Measurements from ENCODE around the gene PIKFYVE. TPM values are rescaled to one million over a fixed set of nuclear protein-coding genes. Genes with fewer than 3 reads are reported as not detected.

PIKFYVE gene
- total and polyA plus RNA-seq, 2 donors (not counting 1 experiment from before 2014, with no cell fraction given), result 20.3 to 80.9 TPM

- Histone ChIP-seq H2AFZ (ENCODE audit: insufficient read depth, low read depth, low read length, poor library complexity, severe bottlenecking) (no peak overlapping the region), H3K4me3 (ENCODE audit: control extremely low read depth in 1 of 5, extremely low read depth in 1 of 5, insufficient read depth in 1 of 5, low read depth in 2 of 5, low read length in 4 of 5) (no peak overlapping the region), H3K9ac (ENCODE audit: low read length) (no peak overlapping the region), H3K27me3 (replicated peaks in 1 of 4; ENCODE audit: control extremely low read depth in 1 of 4, control insufficient read depth in 3 of 4, insufficient read depth in 4 of 4, low read length in 3 of 4) (no peaks in the 10 kb centered on the region), H4K20me1 (ENCODE audit: control insufficient read depth, insufficient read depth, low read length, poor library complexity, severe bottlenecking) (no peaks in the 10 kb centered on the region), H3K4me2 (replicated peaks; ENCODE audit: low read depth, low read length, poor library complexity, severe bottlenecking) (no peak overlapping the region), H3K27ac (ENCODE audit: low read length in 2 of 2) (peak overlapping the region in 1 of 2 donors; percentile 89), H3K4me1 (ENCODE audit: control insufficient read depth in 2 of 2, insufficient read depth in 2 of 2, low read length in 2 of 2) (peaks cover 14 to 18% of the 10 kb centered on the region in 2 donors), H3K9me3 (ENCODE audit: control extremely low read depth in 1 of 3, control insufficient read depth in 2 of 3, insufficient read depth in 1 of 3, low read length in 2 of 3) (peaks cover 0 to 1% (median 0%) of the 10 kb centered on the region in 3 donors), H3K36me3 (replicated peaks in 1 of 2; ENCODE audit: control extremely low read depth in 1 of 2, control insufficient read depth in 1 of 2, extremely low read depth in 1 of 2, insufficient read depth in 2 of 2, low read length in 1 of 2) (peaks cover 9 to 47% of the 10 kb centered on the region in 2 experiments), H3K79me2 (ENCODE audit: control insufficient read depth, insufficient read depth, low read length) (peaks cover 82% of the 10 kb centered on the region)
- peaks cover 51% of the 10 kb centered on the region for H3K4me1 Mint-ChIP-seq
- CTCF ChIA-PET, result interaction anchor here (0.8 kb wide), 1 partner anchor 42 kb away, joined by 3 read pairs; no protein-coding TSS in a partner anchor
- ATAC-seq (ENCODE audit: low read depth) (no peak), DNase-seq (no peak)
- H3K4me3 Mint-ChIP-seq, result no peak overlapping the region
- intact Hi-C loops (cut with micrococcal nuclease), result loop anchor here (2.0 kb wide), 2 partner anchors 15 to 17 kb away; no protein-coding TSS in a partner anchor
- peaks cover 2% of the 10 kb centered on the region for H3K9me3 Mint-ChIP-seq (ENCODE audit: insufficient read depth)
- 100% methylated on average over 2 of the region's 4 CpGs for WGBS (ENCODE audit: insufficient coverage)
- POLR2A ChIA-PET, result no interaction called here
- no peaks in the 10 kb centered on the region for H3K27me3 Mint-ChIP-seq
- peak overlapping the region; percentile 3 for H3K27ac Mint-ChIP-seq
- TF ChIP-seq EZH2 (IDR thresholded peaks at IDR 0.05; ENCODE audit: borderline replicate concordance, insufficient read depth, low read depth, low read length, poor library complexity, severe bottlenecking) (no peak), CTCF (IDR thresholded peaks at IDR 0.05) (no peak)
These were observed 29.8 kb downstream of the PIKFYVE start for GRCh38 chr2:208295834-208296233.

GRCh38 chr2:208296610-208297009, 30.6 kb downstream of the PIKFYVE start:
- H3K27ac ChIP-seq (ENCODE audit: low read length in 2 of 2), result peak overlapping the region in 1 of 2 donors; percentile 13
- peaks cover 76% of the 10 kb centered on the region for H3K79me2 ChIP-seq (ENCODE audit: control insufficient read depth, insufficient read depth, low read length)
- no peaks in the 10 kb centered on the region for H3K9me3 Mint-ChIP-seq (ENCODE audit: insufficient read depth)
- no peak for TF ChIP-seq CTCF (IDR thresholded peaks at IDR 0.05)
- TF ChIP-seq EZH2 (IDR thresholded peaks at IDR 0.05; ENCODE audit: borderline replicate concordance, insufficient read depth, low read depth, low read length, poor library complexity, severe bottlenecking), result no peak
- intact Hi-C loops (cut with micrococcal nuclease), result loop anchor here (2.0 kb wide), 1 partner anchor 14 kb away; no protein-coding TSS in a partner anchor
- no peaks in the 10 kb centered on the region for H4K20me1 ChIP-seq (ENCODE audit: control insufficient read depth, insufficient read depth, low read length, poor library complexity, severe bottlenecking)
- no peaks in the 10 kb centered on the region for H3K27me3 Mint-ChIP-seq
- H3K27me3 ChIP-seq (replicated peaks in 1 of 4; ENCODE audit: control extremely low read depth in 1 of 4, control insufficient read depth in 3 of 4, insufficient read depth in 4 of 4, low read length in 3 of 4), result no peaks in the 10 kb centered on the region
- WGBS (ENCODE audit: insufficient coverage), result 95% methylated on average over 2 of the region's 2 CpGs
- H3K36me3 ChIP-seq (replicated peaks in 1 of 2; ENCODE audit: control extremely low read depth in 1 of 2, control insufficient read depth in 1 of 2, extremely low read depth in 1 of 2, insufficient read depth in 2 of 2, low read length in 1 of 2), result peaks cover 8 to 48% of the 10 kb centered on the region in 2 experiments
- peak overlapping the region; percentile 54 for H3K27ac Mint-ChIP-seq
- H3K4me2 ChIP-seq (replicated peaks; ENCODE audit: low read depth, low read length, poor library complexity, severe bottlenecking), result no peak overlapping the region
- H3K4me3 ChIP-seq (ENCODE audit: control extremely low read depth in 1 of 5, extremely low read depth in 1 of 5, insufficient read depth in 1 of 5, low read depth in 2 of 5, low read length in 4 of 5), result no peak overlapping the region
- H3K4me3 Mint-ChIP-seq, result no peak overlapping the region
- DNase-seq (no peak), ATAC-seq (ENCODE audit: low read depth) (no peak)
- POLR2A ChIA-PET, result interaction anchor here (0.6 kb wide), 1 partner anchor 68 kb away, joined by 3 read pairs; no protein-coding TSS in a partner anchor
- H3K9me3 ChIP-seq (ENCODE audit: control extremely low read depth in 1 of 3, control insufficient read depth in 2 of 3, insufficient read depth in 1 of 3, low read length in 2 of 3), result no peaks in the 10 kb centered on the region
- peaks cover 49% of the 10 kb centered on the region for H3K4me1 Mint-ChIP-seq
- H2AFZ ChIP-seq (ENCODE audit: insufficient read depth, low read depth, low read length, poor library complexity, severe bottlenecking), result no peak overlapping the region
- CTCF ChIA-PET, result interaction anchor here (0.8 kb wide), 1 partner anchor 43 kb away, joined by 3 read pairs; no protein-coding TSS in a partner anchor
- no peak overlapping the region for H3K9ac ChIP-seq (ENCODE audit: low read length)
- peaks cover 14 to 18% of the 10 kb centered on the region in 2 donors for H3K4me1 ChIP-seq (ENCODE audit: control insufficient read depth in 2 of 2, insufficient read depth in 2 of 2, low read length in 2 of 2)
